Esophagus mucosa (tissue), 1 donor: ENCODE data around the gene ZNF385B. TPM values are rescaled to one million over a fixed set of nuclear protein-coding genes. Genes with fewer than 3 reads are reported as not detected.
A peak's percentile ranks its signal among the peaks of the same experiment; 100 is the strongest.
"Not testable (repeated sequence)": the region's sequence is repeated elsewhere in the genome, so short reads cannot be mapped to it uniquely, and the experiment has no call there.

ENCODE experiments used
- ATAC-seq: fragments of 200-7000 bp; cut with Tn5 transposase; one replicate; pipeline ENCODE4 v1.9.1; 2020
- total RNA-seq: library from RNA; stranded (reverse); gene quantifications from one replicate; pipeline ENCODE4 v1.2.4, GENCODE V29; 2023
- donor health status: DM: yes; HTN: yes; CAD: no.

Gene ZNF385B
- total RNA-seq, 1 donor from 2014 or later: 0.32 TPM

DNA sequence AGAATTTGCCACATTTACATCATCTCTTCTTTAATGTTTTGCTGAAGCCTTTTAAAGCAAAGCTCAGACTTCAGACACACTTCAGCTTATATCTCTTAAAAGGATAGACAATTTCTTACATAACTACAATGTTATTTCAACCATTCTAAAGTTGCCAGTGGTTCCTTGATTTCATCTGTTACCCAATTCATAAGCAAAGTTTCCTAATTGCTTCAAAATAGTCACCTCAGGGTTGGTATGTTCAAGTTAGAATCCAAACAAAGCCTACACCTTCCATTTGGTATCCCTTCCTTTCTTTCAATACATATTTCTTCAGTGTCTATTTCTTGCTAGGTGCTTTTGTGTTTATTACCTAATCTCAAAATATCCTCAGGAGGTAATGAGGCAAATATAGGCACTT lies 60.6 kb downstream of the ZNF385B start:
- ATAC-seq: no peak

DNA sequence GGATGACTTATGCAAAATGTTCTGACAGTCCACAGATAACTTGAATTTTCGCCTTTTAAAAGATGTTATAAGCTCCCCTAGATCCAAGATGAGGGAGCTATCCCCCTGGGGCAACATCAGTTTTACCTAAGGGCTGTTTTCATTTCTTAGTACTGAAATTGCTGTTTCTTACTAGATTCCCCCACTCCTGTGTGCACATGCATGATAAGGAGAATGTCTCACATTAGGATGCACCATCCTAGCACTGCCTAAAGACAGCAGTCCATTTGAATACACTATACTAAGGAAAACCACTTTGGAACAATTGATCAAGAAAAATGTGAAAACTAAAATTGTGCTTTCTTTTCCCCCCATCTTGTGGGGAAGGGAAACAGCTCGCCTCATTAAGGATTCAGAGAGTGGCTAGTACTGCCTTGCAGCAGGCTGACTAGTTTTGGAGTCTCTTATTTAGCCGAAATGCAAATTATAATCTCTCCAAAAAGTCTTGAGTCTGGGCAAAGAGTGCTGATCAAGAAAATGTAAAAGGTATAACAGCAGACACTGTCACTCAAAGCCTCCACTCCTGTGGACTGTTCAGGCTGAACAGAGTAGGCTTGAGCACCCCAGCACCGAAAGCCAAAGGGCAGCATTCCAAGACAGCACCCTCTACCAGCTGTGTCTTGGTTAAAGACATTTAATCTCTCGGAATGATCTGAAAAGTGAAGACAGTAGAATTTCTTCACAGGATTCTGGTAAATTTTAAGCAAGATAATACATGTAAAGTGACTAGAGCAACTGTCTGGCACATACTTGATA lies 65.0 kb downstream of the ZNF385B start:
- ATAC-seq: no peak

DNA sequence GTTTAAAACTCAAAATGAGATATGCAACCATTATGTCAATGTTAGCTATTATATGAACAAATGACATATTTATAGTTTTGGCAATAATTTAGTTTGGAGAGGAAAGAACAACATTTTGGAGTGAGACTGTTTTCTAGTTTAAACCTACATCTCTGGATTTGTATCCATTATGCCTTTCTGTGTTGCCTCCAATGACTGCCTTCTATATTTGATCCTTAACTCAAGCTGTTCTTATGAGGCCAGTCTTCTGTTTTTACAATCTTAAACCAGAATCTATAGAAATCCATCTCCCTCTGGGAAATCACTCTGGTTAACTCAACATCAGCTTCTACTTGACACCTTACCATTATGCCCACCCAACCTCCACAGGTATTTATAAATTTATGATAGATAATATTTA lies 67.5 kb downstream of the ZNF385B start:
- ATAC-seq: no peak

- no peak for ATAC-seq
Measured at GRCh38 chr2:179793238-179793637, 68.2 kb downstream of the ZNF385B start.

DNA sequence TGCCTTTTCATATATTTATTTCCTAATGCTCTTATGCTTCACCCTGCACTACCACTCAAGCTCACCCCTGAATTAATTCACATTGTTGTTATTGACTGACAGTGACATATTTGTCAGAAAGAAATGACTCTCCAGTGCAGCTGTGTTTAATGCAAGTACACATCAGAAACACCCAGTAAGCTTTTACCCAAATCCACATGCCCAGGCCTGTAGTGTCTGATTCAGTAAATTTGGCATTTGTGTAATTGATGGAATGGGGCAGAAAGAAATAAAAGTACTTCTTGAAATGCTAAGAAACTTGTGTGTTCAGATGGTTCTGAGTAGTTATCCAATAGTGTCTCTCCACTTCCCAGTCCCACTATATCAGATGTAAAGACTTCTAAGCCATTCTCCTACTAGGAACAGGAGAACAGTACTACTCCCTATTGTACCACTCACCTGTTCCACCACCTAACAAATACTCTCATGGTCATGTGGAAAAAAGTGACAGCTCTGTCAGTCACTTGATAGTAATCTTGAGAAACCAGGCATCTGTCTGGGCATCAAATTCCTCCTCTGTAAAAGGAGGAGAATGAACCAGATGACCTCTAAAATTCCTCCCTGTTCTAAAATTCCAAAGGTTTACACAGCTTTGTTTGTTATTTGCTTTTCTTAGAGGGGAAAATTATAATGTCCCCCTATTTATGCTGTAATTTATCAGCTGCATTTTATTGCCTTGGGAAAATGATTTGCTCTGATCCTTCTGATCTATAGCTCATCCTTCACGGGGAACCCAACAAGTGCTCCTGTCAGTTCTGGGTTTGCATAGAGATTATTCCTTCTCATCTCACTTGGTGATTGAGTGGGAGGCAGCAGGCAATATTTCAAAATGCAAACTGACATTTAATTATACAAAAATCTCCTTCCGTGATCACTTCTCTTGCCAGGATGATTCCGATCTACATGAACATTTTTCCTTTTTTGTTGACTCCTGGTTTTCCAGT lies 70.9 kb downstream of the ZNF385B start:
- no peak for ATAC-seq

- ATAC-seq: no peak
Measured at GRCh38 chr2:179788104-179788503, 73.3 kb downstream of the ZNF385B start.

DNA sequence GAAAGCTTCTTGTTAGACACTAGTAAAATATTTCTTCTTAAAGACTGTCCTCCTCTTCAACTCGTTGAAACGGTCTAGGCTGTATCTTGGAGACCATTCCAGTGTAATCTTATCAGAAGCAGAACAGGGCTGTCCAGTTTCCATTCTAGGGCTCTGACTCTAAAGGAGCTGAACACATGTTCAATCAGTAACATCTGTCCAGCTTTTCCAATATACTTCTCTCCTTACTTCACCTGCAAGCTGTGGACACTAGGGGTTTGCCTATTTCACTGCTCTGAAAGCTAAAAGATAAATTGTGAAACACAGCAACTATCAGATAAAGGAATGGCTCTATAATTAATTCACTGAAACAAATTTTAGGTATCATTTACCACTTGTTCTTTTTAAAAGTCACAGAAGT lies 73.8 kb downstream of the ZNF385B start:
- no peak for ATAC-seq

DNA sequence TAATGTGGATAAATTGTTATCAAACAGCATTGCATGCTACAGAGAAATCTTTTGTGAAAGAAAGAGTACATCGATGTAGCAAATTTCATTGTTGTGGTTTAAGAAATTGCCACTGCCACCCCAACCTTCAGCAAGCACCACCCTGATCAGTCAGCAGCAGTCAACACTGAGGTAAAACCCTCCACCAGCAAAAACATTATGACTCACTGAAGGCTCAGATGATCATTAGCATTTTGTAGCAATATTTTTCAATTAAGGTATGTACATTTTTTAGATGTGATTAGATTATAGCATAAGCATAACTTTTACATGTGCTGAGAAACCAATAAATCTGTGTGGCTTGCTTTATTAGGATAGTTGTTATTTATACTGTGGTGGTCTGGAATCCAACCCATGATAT lies 75.5 kb downstream of the ZNF385B start:
- ATAC-seq: no peak

DNA sequence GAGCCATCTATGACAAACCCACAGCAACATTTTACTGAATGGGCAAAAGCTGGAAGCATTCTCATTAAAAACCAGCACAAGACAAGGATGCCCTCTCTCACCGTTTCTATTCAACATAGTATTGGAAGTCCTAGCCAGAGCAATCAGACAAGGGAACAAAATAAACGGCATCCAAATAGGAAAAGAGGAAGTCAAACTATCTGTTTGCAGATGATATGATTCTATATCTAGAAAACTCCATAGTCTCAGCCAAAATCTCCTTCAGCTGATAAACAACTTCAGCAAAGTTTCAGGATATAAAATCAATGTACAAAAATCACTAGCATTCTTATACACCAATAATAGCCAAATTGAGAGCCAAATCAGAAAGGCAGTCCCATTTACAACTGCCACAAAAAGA lies 79.1 kb downstream of the ZNF385B start:
- ATAC-seq: not testable (repeated sequence)

GRCh38 chr2:179773986-179774385 lies 87.4 kb downstream of the ZNF385B start:
- ATAC-seq: no peak

GRCh38 chr2:179772346-179772745 lies 89.1 kb downstream of the ZNF385B start:
- ATAC-seq: no peak

- ATAC-seq: peak; percentile 67
Measured at GRCh38 chr2:179771791-179772190, 89.6 kb downstream of the ZNF385B start.

DNA sequence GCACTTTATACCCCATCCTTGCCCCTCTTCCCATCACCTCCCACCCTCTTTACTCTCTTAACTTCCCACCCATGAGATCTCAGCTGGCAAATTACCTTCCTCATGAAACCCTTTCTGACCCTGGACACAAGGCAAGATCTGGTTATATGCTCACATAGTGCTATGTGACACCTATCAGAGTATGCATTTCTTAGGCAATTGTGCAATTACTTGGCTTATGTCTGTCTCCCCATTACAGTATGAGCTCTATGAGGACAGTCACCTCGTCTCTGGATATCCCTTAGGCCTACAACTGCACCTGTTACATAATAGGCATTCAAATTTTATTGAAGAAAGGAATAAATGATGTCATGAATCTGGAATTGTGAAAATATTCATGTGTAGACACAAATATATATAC lies 91.4 kb downstream of the ZNF385B start:
- ATAC-seq: peak; percentile 51

DNA sequence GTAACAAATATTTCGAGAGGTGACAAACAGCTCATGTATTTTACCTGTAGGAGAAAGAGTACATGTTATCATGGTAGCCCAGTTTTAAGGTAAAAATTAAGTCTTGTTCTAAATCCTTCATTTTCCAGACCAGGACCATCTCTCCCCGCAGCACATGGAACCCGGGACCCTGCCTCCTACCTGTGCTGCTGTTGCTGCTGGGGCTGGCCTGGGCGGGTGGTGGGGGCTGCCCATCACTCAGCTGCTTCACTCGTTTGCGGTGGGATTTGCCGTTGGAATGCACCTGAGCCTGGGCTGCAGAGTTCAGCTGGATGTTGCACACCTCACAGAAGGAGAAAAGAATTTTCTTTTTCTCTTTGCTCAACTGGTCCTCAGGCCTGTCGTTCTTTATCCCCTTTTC lies 92.1 kb downstream of the ZNF385B start:
- no peak for ATAC-seq

DNA sequence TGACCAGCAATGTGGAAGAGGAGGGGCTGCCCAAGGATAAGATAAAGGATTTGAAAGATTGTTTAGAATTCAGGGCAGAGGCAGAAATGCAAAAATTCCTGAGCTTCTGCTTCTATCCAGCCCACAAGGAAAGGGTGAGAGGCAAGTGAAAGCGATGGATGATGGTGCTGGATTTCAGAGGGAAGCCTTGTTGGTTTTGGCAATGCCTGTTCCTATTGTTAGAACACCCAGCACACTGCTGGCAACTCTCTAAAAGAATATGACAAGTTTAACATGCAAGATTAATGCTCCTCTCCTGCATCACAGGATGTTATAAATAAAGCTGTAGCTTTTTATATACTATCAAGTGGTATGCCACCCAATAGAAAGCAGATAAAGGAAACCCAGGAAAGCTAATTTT lies 92.6 kb downstream of the ZNF385B start:
- peak; percentile 25 for ATAC-seq

- no peak for ATAC-seq
Measured at GRCh38 chr2:179765666-179766065, 95.7 kb downstream of the ZNF385B start.

- ATAC-seq: no peak
Measured at GRCh38 chr2:179764710-179765109, 96.7 kb downstream of the ZNF385B start.

GRCh38 chr2:179758636-179759035 lies 102.8 kb downstream of the ZNF385B start:
- no peak for ATAC-seq

GRCh38 chr2:179751163-179751809 lies 110.1 kb downstream of the ZNF385B start:
- no peak for ATAC-seq

DNA sequence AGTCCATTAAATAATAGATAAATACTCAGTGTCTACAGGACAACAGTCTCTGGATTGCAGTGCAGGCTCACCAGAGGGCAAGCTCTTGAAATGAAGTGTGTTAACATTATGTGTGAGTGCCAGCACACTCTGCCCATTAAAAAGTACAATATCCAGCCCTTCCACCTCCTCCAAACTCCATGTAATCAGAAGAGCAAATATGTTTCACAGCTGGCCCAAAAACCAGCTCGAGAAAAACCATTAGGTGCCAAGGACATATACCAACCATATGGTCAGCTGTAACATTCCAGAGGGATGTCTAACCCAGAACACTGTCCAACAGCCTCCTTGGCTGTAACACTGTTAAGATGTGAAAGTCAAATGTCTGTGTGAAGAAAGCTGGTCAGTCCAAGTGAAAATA lies 112.2 kb downstream of the ZNF385B start:
- no peak for ATAC-seq

DNA sequence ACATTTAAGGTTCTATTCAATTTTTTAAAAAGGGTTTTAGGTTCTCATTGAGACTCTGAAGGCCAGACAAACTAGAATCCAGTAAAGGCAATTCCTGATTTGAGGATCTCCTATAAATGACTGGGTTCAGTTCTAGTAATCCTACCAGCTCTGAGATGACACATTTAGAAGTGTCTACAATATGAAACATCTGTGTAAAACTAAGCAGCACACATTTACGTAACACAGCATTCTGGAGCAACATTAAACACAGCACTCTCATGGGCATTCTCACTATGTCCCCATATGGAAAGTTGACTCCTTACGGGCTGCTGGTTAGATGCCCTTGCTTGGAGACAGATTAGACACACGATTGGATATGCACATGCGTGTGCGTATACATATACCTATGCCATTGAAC lies 114.4 kb downstream of the ZNF385B start:
- no peak for ATAC-seq

- no peak for ATAC-seq
Measured at GRCh38 chr2:179745635-179746256, 115.7 kb downstream of the ZNF385B start.

DNA sequence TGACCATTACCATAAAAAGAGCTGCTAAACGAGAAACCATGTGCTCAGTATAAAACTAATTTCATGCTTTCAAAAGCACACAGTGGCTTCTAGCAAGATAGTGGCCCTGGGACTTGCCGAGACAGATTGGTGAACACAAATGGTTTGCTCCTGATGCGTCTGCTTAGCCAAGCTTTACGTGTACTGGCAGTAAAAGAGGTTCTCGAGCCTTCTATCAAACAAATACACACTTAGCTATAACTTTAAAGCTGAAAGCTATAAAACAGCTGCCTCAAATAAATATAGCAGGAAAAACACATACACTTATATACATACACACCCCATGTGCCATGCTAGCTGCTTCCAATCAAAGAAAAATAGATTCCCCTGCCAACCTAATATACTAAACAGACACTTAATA lies 117.0 kb downstream of the ZNF385B start:
- ATAC-seq: no peak
